Liver (tissue), 9 donors: ENCODE data around the gene UNC79. TPM values are rescaled to one million over a fixed set of nuclear protein-coding genes. Genes with fewer than 3 reads are reported as not detected.

ENCODE experiments used
- DNase-seq: peaks from one replicate; pipeline ENCODE4 v3.0.0-alpha.2; 2017; ENCODE audit warnings: low spot score
- H3K27ac ChIP-seq, 2 donors: one replicate each; pipeline ENCODE4 v1.7.0; 2013; ENCODE audit warnings: inconsistent platforms in 2 of 2, low read length in 2 of 2, control low read depth in 1 of 2, low read depth in 1 of 2, mild to moderate bottlenecking in 1 of 2
- H3K27me3 ChIP-seq, 4 donors: one replicate each; pipeline versions ENCODE4 v1.6.1 to v1.7.0; 2013; ENCODE audit warnings: low read length in 3 of 4, inconsistent platforms in 1 of 4, mild to moderate bottlenecking in 1 of 4, moderate library complexity in 1 of 4; ENCODE audit not compliant: control insufficient read depth in 4 of 4, insufficient read depth in 4 of 4
- H3K36me3 ChIP-seq, 4 donors: one replicate each; pipeline versions ENCODE4 v1.6.1 to v1.7.0; 2013; ENCODE audit warnings: low read length in 3 of 4, mild to moderate bottlenecking in 3 of 4, low read depth in 1 of 4, moderate library complexity in 1 of 4; ENCODE audit not compliant: control insufficient read depth in 4 of 4, insufficient read depth in 3 of 4
- H3K4me1 ChIP-seq, 4 donors: one replicate each; pipeline versions ENCODE4 v1.6.1 to v1.7.0; 2013; ENCODE audit warnings: low read length in 3 of 4, mild to moderate bottlenecking in 3 of 4, moderate library complexity in 1 of 4; ENCODE audit not compliant: control insufficient read depth in 4 of 4, insufficient read depth in 4 of 4
- H3K4me3 ChIP-seq, 3 donors: one replicate each; pipeline versions ENCODE4 v1.6.1 to v1.7.0; 2013; ENCODE audit warnings: low read length in 3 of 3, control low read depth in 1 of 3, low read depth in 1 of 3, mild to moderate bottlenecking in 1 of 3
- H3K9ac ChIP-seq, 2 donors: one replicate each; pipeline ENCODE4 v1.7.0; 2013; ENCODE audit warnings: low read length in 2 of 2, mild to moderate bottlenecking in 2 of 2, moderate library complexity in 2 of 2, control low read depth in 1 of 2, low read depth in 1 of 2
- H3K9me3 ChIP-seq, 4 donors: one replicate each; pipeline versions ENCODE4 v1.6.1 to v1.7.0; 2013; ENCODE audit warnings: low read length in 3 of 4; ENCODE audit not compliant: control insufficient read depth in 4 of 4
- EGR1 ChIP-seq, 2 donors: IDR thresholded peaks; 2 replicates each; pipeline ENCODE4 v1.6.1; 2016 to 2018; ENCODE audit warnings: antibody characterized with exemption in 2 of 2, low read depth in 2 of 2
- FOXA1 ChIP-seq: IDR thresholded peaks from 2 replicates; pipeline ENCODE4 v1.6.1; 2016; ENCODE audit warnings: antibody characterized with exemption
- GABPA ChIP-seq, 2 donors: IDR thresholded peaks in 1 of 2; conservative IDR thresholded peaks in 1 of 2; 2 replicates each; pipeline ENCODE4 v1.6.1; 2016; ENCODE audit warnings: antibody characterized with exemption in 2 of 2, mild to moderate bottlenecking in 1 of 2, moderate library complexity in 1 of 2
- HNF4A ChIP-seq, 2 donors: conservative IDR thresholded peaks; 2 replicates each; pipeline ENCODE4 v1.6.1; 2016; ENCODE audit warnings: antibody characterized with exemption in 2 of 2, mild to moderate bottlenecking in 2 of 2
- HNF4G ChIP-seq: IDR thresholded peaks from 2 replicates; pipeline ENCODE4 v1.6.1; 2016; ENCODE audit warnings: antibody characterized with exemption
- JUND ChIP-seq, 2 donors: IDR thresholded peaks; 2 replicates each; pipeline ENCODE4 v1.6.1; 2016; ENCODE audit warnings: antibody characterized with exemption in 2 of 2
- NR2F2 ChIP-seq: IDR thresholded peaks from 2 replicates; pipeline ENCODE4 v1.6.1; 2016; ENCODE audit warnings: antibody characterized with exemption
- RAD21 ChIP-seq, 2 donors: IDR thresholded peaks; 2 replicates each; pipeline ENCODE4 v1.6.1; 2016; ENCODE audit warnings: antibody characterized with exemption in 2 of 2, mild to moderate bottlenecking in 2 of 2
- SP1 ChIP-seq: IDR thresholded peaks from 2 replicates; pipeline ENCODE4 v1.6.1; 2018; ENCODE audit warnings: antibody characterized with exemption, mild to moderate bottlenecking
- TAF1 ChIP-seq: conservative IDR thresholded peaks from 2 replicates; pipeline ENCODE4 v1.6.1; 2016; ENCODE audit warnings: antibody characterized with exemption, mild to moderate bottlenecking
- YY1 ChIP-seq: IDR thresholded peaks from 2 replicates; pipeline ENCODE4 v1.6.1; 2016; ENCODE audit warnings: antibody characterized with exemption, mild to moderate bottlenecking
- WGBS: extraction: QIAGEN DNeasy Blood & Tissue Kit; methylation state at CpG from one replicate; pipeline ENCODE4 v1.1.7; 2013; 5-methylcytosine and 5-hydroxymethylcytosine counted together
- polyA plus RNA-seq, 2 donors: library from polyadenylated mRNA; stranded (reverse) in 1 of 2; unstranded in 1 of 2; fragments of 200-250 nt in 1 of 2; fragments of >200 nt in 1 of 2; fragmentation: Nextera tagmentation in 1 of 2; extraction: Ambion mirVana in 1 of 2; gene quantifications; one replicate each; pipeline versions ENCODE4 v1.2.1 to v1.2.3, GENCODE V29; 2013 to 2015
- total RNA-seq, 2 donors: library from RNA; depleted of rRNA; stranded (reverse); fragments of >200 nt; gene quantifications; one replicate each; pipeline ENCODE4 v1.2.3, GENCODE V29; 2014
- TF ChIP-seq, protein P1 (sequence below): IDR thresholded peaks from 2 replicates; pipeline ENCODE4 v1.6.1; 2016; ENCODE audit warnings: antibody characterized with exemption
- TF ChIP-seq, protein P2 (sequence below): IDR thresholded peaks from 2 replicates; pipeline ENCODE4 v1.6.1; 2016; ENCODE audit warnings: antibody characterized with exemption
- TF ChIP-seq, protein P3 (sequence below): fragments of 150-350 bp; IDR thresholded peaks from 2 replicates; pipeline ENCODE4 v1.5.1; 2017; ENCODE audit warnings: improper control_type of control experiment, low read depth, low read length; ENCODE audit not compliant: missing input control
- TF ChIP-seq, protein P4 (sequence below): IDR thresholded peaks from 2 replicates; pipeline ENCODE4 v1.6.1; 2016; ENCODE audit warnings: antibody characterized with exemption, mild to moderate bottlenecking
- TF ChIP-seq, protein P5 (sequence below): IDR thresholded peaks from 2 replicates; pipeline ENCODE4 v1.6.1; 2016; ENCODE audit warnings: antibody characterized with exemption
- donor health status: healthy.
- donor health status: healthy.
- donor health status: healthy.
- donor health status: healthy.
- donor health status: healthy.

The UNC79 gene
- total and polyA plus RNA-seq, 4 donors, result 0.01 to 0.08 (median 0.05) TPM; not detected in 1

DNA sequence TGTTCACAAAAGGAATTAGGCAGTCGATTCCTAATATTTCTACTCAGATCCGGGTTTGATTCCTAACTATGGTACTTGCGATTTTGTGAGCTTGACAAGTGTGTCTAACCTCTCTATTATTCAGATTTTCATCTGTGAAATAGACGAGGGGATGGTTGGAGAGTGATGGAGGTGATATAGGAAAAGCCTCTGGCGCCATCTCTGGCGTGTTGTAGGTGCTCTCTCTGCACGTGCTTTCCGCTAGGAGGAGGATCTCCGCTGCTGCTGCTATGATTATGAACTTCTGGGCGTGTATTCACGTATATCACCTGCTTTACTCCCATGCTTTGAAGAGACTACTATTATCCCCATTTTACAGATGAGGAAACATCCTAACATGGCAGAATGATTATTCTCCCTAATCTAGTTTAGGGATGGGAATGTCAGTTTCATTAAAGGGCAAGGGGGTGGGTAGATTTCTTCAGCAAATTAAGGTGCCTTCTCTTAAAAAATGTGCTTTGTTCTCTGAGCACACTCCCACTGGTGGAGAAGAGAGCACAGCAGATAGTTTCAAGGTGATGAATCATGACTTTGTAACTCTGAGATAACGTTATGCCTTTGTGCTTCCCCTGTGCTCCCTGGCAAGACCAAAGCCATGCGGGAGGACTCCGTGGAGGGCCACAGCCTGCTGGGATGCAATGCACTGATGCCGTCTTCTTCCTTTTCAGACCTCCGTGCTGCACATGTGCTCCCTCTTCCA is 260.5 kb downstream of the UNC79 start:
- no peak overlapping the region for H3K9ac ChIP-seq
- TF ChIP-seq HNF4A (conservative IDR thresholded peaks at IDR 0.05) (no peak), FOXA1 (no peak), TAF1 (no peak), YY1 (no peak), EGR1 (IDR thresholded peaks at IDR 0.05; ENCODE audit: low read depth in 2 of 2) (no peak), HNF4G (no peak), RAD21 (IDR thresholded peaks at IDR 0.05) (no peak), SP1 (no peak), JUND (IDR thresholded peaks at IDR 0.05) (no peak), NR2F2 (no peak), GABPA (IDR thresholded peaks at IDR 0.05 in 1 of 2, conservative IDR thresholded peaks at IDR 0.05 in 1 of 2) (no peak)
- TF ChIP-seq, protein P1, sequence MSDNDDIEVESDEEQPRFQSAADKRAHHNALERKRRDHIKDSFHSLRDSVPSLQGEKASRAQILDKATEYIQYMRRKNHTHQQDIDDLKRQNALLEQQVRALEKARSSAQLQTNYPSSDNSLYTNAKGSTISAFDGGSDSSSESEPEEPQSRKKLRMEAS, result no peak
- TF ChIP-seq, protein P2, sequence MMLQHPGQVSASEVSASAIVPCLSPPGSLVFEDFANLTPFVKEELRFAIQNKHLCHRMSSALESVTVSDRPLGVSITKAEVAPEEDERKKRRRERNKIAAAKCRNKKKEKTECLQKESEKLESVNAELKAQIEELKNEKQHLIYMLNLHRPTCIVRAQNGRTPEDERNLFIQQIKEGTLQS, result no peak
- TF ChIP-seq, protein P3, sequence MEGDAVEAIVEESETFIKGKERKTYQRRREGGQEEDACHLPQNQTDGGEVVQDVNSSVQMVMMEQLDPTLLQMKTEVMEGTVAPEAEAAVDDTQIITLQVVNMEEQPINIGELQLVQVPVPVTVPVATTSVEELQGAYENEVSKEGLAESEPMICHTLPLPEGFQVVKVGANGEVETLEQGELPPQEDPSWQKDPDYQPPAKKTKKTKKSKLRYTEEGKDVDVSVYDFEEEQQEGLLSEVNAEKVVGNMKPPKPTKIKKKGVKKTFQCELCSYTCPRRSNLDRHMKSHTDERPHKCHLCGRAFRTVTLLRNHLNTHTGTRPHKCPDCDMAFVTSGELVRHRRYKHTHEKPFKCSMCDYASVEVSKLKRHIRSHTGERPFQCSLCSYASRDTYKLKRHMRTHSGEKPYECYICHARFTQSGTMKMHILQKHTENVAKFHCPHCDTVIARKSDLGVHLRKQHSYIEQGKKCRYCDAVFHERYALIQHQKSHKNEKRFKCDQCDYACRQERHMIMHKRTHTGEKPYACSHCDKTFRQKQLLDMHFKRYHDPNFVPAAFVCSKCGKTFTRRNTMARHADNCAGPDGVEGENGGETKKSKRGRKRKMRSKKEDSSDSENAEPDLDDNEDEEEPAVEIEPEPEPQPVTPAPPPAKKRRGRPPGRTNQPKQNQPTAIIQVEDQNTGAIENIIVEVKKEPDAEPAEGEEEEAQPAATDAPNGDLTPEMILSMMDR, result no peak
- TF ChIP-seq, protein P4, sequence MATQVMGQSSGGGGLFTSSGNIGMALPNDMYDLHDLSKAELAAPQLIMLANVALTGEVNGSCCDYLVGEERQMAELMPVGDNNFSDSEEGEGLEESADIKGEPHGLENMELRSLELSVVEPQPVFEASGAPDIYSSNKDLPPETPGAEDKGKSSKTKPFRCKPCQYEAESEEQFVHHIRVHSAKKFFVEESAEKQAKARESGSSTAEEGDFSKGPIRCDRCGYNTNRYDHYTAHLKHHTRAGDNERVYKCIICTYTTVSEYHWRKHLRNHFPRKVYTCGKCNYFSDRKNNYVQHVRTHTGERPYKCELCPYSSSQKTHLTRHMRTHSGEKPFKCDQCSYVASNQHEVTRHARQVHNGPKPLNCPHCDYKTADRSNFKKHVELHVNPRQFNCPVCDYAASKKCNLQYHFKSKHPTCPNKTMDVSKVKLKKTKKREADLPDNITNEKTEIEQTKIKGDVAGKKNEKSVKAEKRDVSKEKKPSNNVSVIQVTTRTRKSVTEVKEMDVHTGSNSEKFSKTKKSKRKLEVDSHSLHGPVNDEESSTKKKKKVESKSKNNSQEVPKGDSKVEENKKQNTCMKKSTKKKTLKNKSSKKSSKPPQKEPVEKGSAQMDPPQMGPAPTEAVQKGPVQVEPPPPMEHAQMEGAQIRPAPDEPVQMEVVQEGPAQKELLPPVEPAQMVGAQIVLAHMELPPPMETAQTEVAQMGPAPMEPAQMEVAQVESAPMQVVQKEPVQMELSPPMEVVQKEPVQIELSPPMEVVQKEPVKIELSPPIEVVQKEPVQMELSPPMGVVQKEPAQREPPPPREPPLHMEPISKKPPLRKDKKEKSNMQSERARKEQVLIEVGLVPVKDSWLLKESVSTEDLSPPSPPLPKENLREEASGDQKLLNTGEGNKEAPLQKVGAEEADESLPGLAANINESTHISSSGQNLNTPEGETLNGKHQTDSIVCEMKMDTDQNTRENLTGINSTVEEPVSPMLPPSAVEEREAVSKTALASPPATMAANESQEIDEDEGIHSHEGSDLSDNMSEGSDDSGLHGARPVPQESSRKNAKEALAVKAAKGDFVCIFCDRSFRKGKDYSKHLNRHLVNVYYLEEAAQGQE, result no peak
- TF ChIP-seq, protein P5, sequence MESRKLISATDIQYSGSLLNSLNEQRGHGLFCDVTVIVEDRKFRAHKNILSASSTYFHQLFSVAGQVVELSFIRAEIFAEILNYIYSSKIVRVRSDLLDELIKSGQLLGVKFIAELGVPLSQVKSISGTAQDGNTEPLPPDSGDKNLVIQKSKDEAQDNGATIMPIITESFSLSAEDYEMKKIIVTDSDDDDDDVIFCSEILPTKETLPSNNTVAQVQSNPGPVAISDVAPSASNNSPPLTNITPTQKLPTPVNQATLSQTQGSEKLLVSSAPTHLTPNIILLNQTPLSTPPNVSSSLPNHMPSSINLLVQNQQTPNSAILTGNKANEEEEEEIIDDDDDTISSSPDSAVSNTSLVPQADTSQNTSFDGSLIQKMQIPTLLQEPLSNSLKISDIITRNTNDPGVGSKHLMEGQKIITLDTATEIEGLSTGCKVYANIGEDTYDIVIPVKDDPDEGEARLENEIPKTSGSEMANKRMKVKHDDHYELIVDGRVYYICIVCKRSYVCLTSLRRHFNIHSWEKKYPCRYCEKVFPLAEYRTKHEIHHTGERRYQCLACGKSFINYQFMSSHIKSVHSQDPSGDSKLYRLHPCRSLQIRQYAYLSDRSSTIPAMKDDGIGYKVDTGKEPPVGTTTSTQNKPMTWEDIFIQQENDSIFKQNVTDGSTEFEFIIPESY, result no peak
- DNase-seq, result no peak
- H3K36me3 ChIP-seq, result no peaks in the 10 kb centered on the region
- WGBS, result 82% methylated on average over 16 of the region's 16 CpGs
- H3K9me3 ChIP-seq, result no peaks in the 10 kb centered on the region
- H3K27ac ChIP-seq, result no peak overlapping the region
- H3K4me3 ChIP-seq, result no peak overlapping the region
- peaks cover 0 to 4% (median 2%) of the 10 kb centered on the region in 4 donors for H3K27me3 ChIP-seq
- H3K4me1 ChIP-seq, result no peaks in the 10 kb centered on the region
